Activated CD4-positive, alpha-beta T cell treated with anti-CD3 and anti-CD28 coated beads, Interleukin-2, Interleukin-6, amounts not matched to agents 100 ng/mL and 50 ng/mL, durations not matched to agents 16 hours and 8 hours (primary cell): Measurements from ENCODE around the gene SPRED2.

ENCODE experiments used
- DNase-seq: peaks from one replicate; pipeline ENCODE4 v3.0.0-alpha.2; 2020

Gene SPRED2

DNA sequence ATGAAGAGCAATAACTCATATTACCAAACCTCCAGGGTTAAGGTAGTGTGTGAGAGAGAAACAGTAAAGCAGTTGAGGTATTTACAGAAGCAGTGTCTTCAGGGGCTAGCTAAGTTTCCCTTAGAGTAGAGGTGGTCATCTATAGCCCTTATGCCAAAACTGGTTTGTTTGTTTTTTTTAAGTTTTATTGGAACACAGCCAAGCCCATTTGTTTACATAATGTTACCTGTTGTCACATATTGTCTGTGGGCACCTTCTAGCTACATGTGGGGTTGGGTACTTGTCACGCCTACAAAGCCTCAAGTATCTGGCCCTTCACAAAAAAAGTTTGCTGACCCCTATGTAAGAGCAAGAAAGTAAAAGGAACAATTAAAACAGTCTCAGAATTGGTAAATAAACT is 165.4 kb downstream of the SPRED2 start:
- no peak for DNase-seq

DNA sequence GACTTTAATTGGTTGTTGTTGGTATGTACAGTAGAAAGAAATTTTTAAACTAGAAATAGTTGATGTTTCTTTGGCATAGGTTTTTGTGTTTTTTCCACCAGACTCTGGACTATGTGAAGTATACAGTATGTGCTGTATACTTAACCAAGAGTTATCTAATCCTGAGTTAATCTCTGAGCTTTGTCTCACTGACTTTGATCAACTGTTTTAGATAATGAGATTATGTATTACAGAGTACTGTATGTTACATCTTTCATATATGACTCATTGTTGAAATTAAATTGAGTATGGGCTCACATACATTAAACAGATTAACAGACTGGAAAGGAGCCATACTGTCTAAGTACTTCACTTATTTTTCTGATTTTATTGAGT is 166.7 kb downstream of the SPRED2 start:
- no peak for DNase-seq

DNA sequence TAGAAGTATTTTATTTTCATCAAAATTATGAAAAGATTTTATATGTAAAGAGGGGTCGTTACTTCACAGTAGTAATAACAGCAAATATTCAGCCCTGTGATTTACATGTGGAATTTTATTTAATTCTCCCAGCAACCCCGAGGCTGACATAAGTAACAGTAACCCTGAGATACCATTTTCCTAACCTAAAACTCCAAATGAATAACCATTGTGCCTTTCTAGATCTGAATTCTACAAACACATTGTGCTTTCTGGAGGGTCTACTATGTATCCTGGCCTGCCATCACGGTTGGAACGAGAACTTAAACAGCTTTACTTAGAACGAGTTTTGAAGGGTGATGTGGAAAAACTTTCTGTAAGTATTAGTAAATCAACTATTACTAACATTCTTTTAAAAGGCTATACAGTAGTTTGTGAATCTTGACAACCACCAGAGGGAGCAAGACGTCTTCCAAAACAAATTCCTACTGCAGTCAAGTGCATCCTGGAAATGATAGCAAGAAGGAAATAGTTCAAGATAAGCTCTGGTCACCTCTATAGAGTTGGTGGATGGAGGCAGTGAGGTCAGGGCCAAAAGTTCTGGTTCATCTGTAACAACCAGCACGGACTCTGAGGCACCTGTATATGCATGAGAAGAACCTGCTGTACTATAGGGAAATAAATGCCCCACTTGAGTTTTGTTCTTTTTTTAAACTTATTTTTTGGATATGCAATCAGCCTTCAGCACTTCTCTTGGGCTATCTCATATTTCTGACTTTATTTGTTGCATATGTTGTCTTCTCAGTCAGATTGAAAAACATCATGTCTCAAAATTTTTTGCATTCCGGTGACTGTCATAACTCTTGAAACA is 167.4 kb downstream of the SPRED2 start:
- DNase-seq, result peak; percentile 41

DNA sequence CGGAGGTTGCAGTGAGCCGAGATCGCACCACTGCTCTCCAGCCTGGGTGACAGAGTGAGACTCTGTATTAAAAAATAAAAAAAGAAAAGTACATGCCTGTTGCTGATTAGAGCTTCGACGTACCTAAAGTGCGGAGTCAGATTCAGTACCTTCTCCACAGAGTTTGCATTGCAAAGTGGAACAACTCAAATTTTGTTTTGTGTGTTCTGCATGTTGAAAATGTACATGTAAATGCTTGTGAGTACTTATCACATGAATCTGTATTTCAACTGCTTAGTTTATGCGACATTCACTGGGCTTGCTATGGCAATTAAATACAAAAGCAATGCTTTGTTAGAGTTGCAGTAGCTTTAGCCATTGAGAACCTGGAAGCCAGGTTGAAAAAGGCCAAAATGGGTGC is 168.4 kb downstream of the SPRED2 start:
- DNase-seq, result no peak

DNA sequence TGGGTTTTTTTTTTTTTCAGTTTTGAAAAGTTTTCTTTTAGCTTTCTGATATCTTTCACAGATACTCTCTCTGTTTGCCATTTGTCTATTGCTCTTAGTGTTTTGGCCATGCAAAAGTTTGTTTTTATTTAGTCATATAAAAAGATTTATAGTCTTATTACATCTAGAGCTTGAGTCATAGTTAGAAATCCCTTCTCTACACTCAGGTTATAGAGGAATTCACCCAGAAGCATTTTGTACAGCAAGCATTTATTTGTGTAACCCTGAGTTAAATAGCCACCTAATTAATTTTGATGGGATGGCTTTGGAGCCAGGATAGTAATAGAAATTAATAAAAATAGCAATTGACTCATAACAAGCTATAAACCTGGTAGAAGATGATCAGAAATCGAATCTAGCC is 169.1 kb downstream of the SPRED2 start:
- no peak for DNase-seq

DNA sequence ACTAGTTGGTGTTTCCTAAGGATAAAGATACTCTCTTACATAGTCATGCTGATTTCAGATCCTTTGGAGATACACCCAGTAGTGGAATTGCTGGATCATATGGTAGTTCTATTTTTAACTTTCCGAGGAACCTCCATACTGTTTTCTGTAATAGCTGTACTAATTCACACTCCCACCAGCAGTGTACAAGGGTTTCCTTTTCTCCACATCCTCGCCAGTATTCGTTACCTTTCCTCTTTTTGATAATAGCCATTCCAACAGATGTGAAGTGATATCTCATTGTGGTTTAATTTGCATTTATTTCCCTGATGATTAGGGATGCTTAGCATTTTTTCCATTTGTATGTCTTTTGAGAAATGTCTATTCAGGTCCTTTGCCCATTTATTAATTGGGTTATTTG is 170.7 kb downstream of the SPRED2 start:
- no peak for DNase-seq
